H1 (cell line): ENCODE measurements around the gene GHRL. TPM values are rescaled to one million over a fixed set of nuclear protein-coding genes. Genes with fewer than 3 reads are reported as not detected.
A peak's percentile ranks its signal among the peaks of the same experiment; 100 is the strongest.

Source experiments
- CTCF ChIA-PET: fragments of 300-600 bp; sonication (Branson Sonifier 250); formaldehyde crosslinking; loops from one replicate; lab custom pipeline; 2021; ENCODE audit not compliant: partially characterized antibody; lab: Charles Lee
- POLR2A ChIA-PET: fragments of 300-600 bp; sonication (Branson Sonifier 250); formaldehyde crosslinking; loops from one replicate; lab custom pipeline; 2021; ENCODE audit warnings: inconsistent platforms; ENCODE audit not compliant: partially characterized antibody; lab: Charles Lee
- DNase-seq, 2 experiments: peaks; one replicate each; pipeline versions ENCODE4 v3.0.0 to v3.0.0-alpha.2; 2010 to 2022; ENCODE audit warnings: low spot score in 2 of 2, low read depth in 1 of 2, mixed read lengths in 1 of 2
- FAIRE-seq: peaks from 2 replicates; lab custom pipeline; 2011; peaks lifted over from hg19 to GRCh38; lab: Jason Lieb, UNC
- H2AFZ ChIP-seq: 2 replicates; pipeline ENCODE4 v1.8.1; 2012; ENCODE audit warnings: low read length, inconsistent platforms
- H2AK5ac ChIP-seq: 2 replicates; pipeline ENCODE4 v1.6.1; 2013; ENCODE audit warnings: low read depth, low read length
- H2BK120ac ChIP-seq: replicated peaks from 2 replicates; pipeline ENCODE3; 2013; ENCODE audit warnings: low read depth, low read length, inconsistent platforms
- H2BK12ac ChIP-seq: 2 replicates; pipeline ENCODE4 v1.6.1; 2013; ENCODE audit warnings: low read depth, low read length
- H2BK15ac ChIP-seq: 2 replicates; pipeline ENCODE4 v1.6.1; 2013; ENCODE audit warnings: low read length
- H2BK20ac ChIP-seq: 2 replicates; pipeline ENCODE4 v1.6.1; 2013; ENCODE audit warnings: low read length
- H2BK5ac ChIP-seq: 2 replicates; pipeline ENCODE4 v1.6.1; 2013; ENCODE audit warnings: low read depth, low read length
- H3K14ac ChIP-seq: 2 replicates; pipeline ENCODE4 v1.6.1; 2013; ENCODE audit warnings: inconsistent platforms; ENCODE audit not compliant: insufficient read length
- H3K18ac ChIP-seq: 2 replicates; pipeline ENCODE4 v1.6.1; 2013; ENCODE audit warnings: low read length; ENCODE audit errors: extremely low read depth
- H3K23ac ChIP-seq: 2 replicates; pipeline ENCODE4 v1.6.1; 2013; ENCODE audit warnings: inconsistent platforms; ENCODE audit not compliant: insufficient read length
- H3K23me2 ChIP-seq: 2 replicates; pipeline ENCODE4 v1.6.1; 2013; ENCODE audit warnings: low read depth, low read length
- H3K27ac ChIP-seq: 2 replicates; pipeline ENCODE4 v1.6.1; 2011; ENCODE audit warnings: low read depth, low read length, inconsistent platforms
- H3K27me3 ChIP-seq, 4 experiments: replicated peaks in 1 of 4; 1 replicate in 1 of 4; 2 replicates in 3 of 4; pipeline versions ENCODE4 v1.6.1 to v1.8.1; 2011 to 2013; ENCODE audit warnings: low read length in 3 of 4, mild to moderate bottlenecking in 3 of 4, inconsistent platforms in 2 of 4, mixed read lengths in 2 of 4, moderate library complexity in 1 of 4; ENCODE audit not compliant: control insufficient read depth in 3 of 4, insufficient read depth in 3 of 4; ENCODE audit errors: extremely low read depth in 1 of 4
- H3K36me3 ChIP-seq, 4 experiments: 2 replicates each; pipeline versions ENCODE4 v1.6.1 to v1.8.1; 2011 to 2013; ENCODE audit warnings: mild to moderate bottlenecking in 4 of 4, low read length in 3 of 4, moderate library complexity in 2 of 4, control low read depth in 1 of 4, inconsistent platforms in 1 of 4; ENCODE audit not compliant: insufficient read depth in 4 of 4, control insufficient read depth in 2 of 4
- H3K4ac ChIP-seq: replicated peaks from 2 replicates; pipeline ENCODE3; 2013; ENCODE audit warnings: low read length, low read depth, mixed read lengths, inconsistent platforms; ENCODE audit not compliant: insufficient read length
- H3K4me1 ChIP-seq, 4 experiments: replicated peaks in 1 of 4; 1 replicate in 1 of 4; 2 replicates in 3 of 4; pipeline versions ENCODE4 v1.6.1 to v1.8.1; 2011 to 2013; ENCODE audit warnings: low read length in 3 of 4, inconsistent platforms in 2 of 4, mixed read lengths in 1 of 4; ENCODE audit not compliant: insufficient read depth in 4 of 4, control insufficient read depth in 3 of 4
- H3K4me2 ChIP-seq, 2 experiments: 2 replicates each; pipeline versions ENCODE4 v1.6.1 to v1.8.1; 2011 to 2013; ENCODE audit warnings: low read depth in 2 of 2, low read length in 2 of 2, control low read depth in 1 of 2, inconsistent platforms in 1 of 2, mild to moderate bottlenecking in 1 of 2; ENCODE audit not compliant: insufficient read depth in 1 of 2
- H3K4me3 ChIP-seq, 4 experiments: fragments of 200-600, 300-600 bp in 1 of 4; sonication (generic), shearing (Covaris generic), sonication (Bioruptor Twin) in 1 of 4; 2 replicates each; pipeline versions ENCODE4 v1.5.1 to v1.8.1; 2011 to 2016; ENCODE audit warnings: low read length in 4 of 4, low read depth in 3 of 4, control low read depth in 2 of 4, inconsistent platforms in 2 of 4, mild to moderate bottlenecking in 2 of 4, mixed read lengths in 1 of 4, moderate library complexity in 1 of 4; ENCODE audit not compliant: insufficient read depth in 2 of 4; ENCODE audit errors: extremely low read depth in 1 of 4
- H3K56ac ChIP-seq: replicated peaks from 2 replicates; pipeline ENCODE3; 2013; ENCODE audit warnings: low read depth, mild to moderate bottlenecking, mixed read lengths, low read length, inconsistent platforms; ENCODE audit not compliant: insufficient read length
- H3K79me1 ChIP-seq: 2 replicates; pipeline ENCODE4 v1.6.1; 2013; ENCODE audit warnings: low read depth, low read length, control low read depth
- H3K79me2 ChIP-seq, 2 experiments: 2 replicates each; pipeline versions ENCODE4 v1.6.1 to v1.8.1; 2012 to 2013; ENCODE audit warnings: low read length in 2 of 2, mild to moderate bottlenecking in 2 of 2, inconsistent platforms in 1 of 2; ENCODE audit not compliant: insufficient read depth in 2 of 2, control insufficient read depth in 1 of 2
- H3K9ac ChIP-seq, 4 experiments: replicated peaks in 1 of 4; 1 replicate in 1 of 4; 2 replicates in 3 of 4; pipeline versions ENCODE4 v1.6.1 to v1.8.1; 2011 to 2013; ENCODE audit warnings: low read depth in 3 of 4, low read length in 3 of 4, control low read depth in 2 of 4, mild to moderate bottlenecking in 2 of 4, moderate library complexity in 2 of 4, inconsistent platforms in 1 of 4; ENCODE audit errors: extremely low read depth in 1 of 4
- H3K9me3 ChIP-seq, 2 experiments: 2 replicates each; pipeline versions ENCODE4 v1.6.1 to v1.8.1; 2012 to 2013; ENCODE audit warnings: mild to moderate bottlenecking in 2 of 2, moderate library complexity in 2 of 2, control low read depth in 1 of 2, inconsistent platforms in 1 of 2, low read depth in 1 of 2, low read length in 1 of 2, mixed read lengths in 1 of 2; ENCODE audit not compliant: insufficient read depth in 2 of 2
- H4K20me1 ChIP-seq, 2 experiments: replicated peaks in 1 of 2; 2 replicates each; pipeline versions ENCODE3 to v1.8.1; 2011 to 2013; ENCODE audit warnings: inconsistent platforms in 2 of 2, low read length in 2 of 2, mild to moderate bottlenecking in 1 of 2; ENCODE audit not compliant: insufficient read depth in 2 of 2, control insufficient read depth in 1 of 2
- H4K5ac ChIP-seq: 2 replicates; pipeline ENCODE4 v1.6.1; 2013; ENCODE audit warnings: low read length, low read depth, mixed read lengths, inconsistent platforms; ENCODE audit not compliant: insufficient read length
- H4K8ac ChIP-seq: 2 replicates; pipeline ENCODE4 v1.8.0; 2013; ENCODE audit warnings: mild to moderate bottlenecking, moderate library complexity, low read length, inconsistent platforms; ENCODE audit not compliant: insufficient read depth; ENCODE audit errors: extremely low read depth
- H4K91ac ChIP-seq: replicated peaks from 2 replicates; pipeline ENCODE3; 2013; ENCODE audit warnings: low read length, mixed read lengths, inconsistent platforms; ENCODE audit not compliant: insufficient read length
- CBX5 ChIP-seq: fragments of 300-800, 300-1000 bp; sonication (generic); IDR thresholded peaks from 2 replicates; pipeline ENCODE4 v1.7.1; 2016; ENCODE audit warnings: antibody characterized with exemption, low read length, low read depth
- POLR2A ChIP-seq, 2 experiments: IDR thresholded peaks; 1 replicate in 1 of 2; 2 replicates in 1 of 2; pipeline ENCODE4 v1.6.1; 2011; ENCODE audit warnings: low read depth in 2 of 2, low read length in 2 of 2, mild to moderate bottlenecking in 2 of 2; ENCODE audit errors: control extremely low read depth in 1 of 2
- SAP30 ChIP-seq: fragments of 300-600 bp; sonication (generic); IDR thresholded peaks from 2 replicates; pipeline ENCODE4 v1.7.1; 2012; ENCODE audit warnings: low read length, moderate library complexity, mild to moderate bottlenecking, inconsistent platforms; ENCODE audit not compliant: insufficient read depth, insufficient replicate concordance
- SIRT6 ChIP-seq: IDR thresholded peaks from one replicate; pipeline ENCODE4 v1.7.1; 2012; ENCODE audit warnings: low read length, inconsistent platforms
- SIX5 ChIP-seq: IDR thresholded peaks from 2 replicates; pipeline ENCODE4 v1.6.1; 2011; ENCODE audit warnings: mild to moderate bottlenecking, low read depth, low read length
- WGBS, 2 experiments: shearing (Covaris generic) in 1 of 2; methylation state at CpG; one replicate each; pipeline versions ENCODE4 v1.1.6 to v1.1.7; 2013 to 2015; ENCODE audit warnings: low lambda C conversion rate in 2 of 2, mixed read lengths in 2 of 2, inconsistent platforms in 1 of 2, low coverage in 1 of 2, missing lambda C conversion rate in 1 of 2; ENCODE audit not compliant: insufficient replicate concordance in 2 of 2, insufficient coverage in 1 of 2, insufficient read length in 1 of 2; ENCODE audit errors: extremely low coverage in 1 of 2, missing lambda C conversion rate in 1 of 2; 5-methylcytosine and 5-hydroxymethylcytosine counted together
- polyA plus RNA-seq, 7 experiments: library from polyadenylated mRNA; depleted of rRNA in 3 of 7; stranded (reverse) in 5 of 7; unstranded in 2 of 7; fragments of >200 nt in 5 of 7; fragments of 200-250 nt in 2 of 7; gene quantifications; 1 replicate in 5 of 7; 2 replicates in 1 of 7; 4 replicates in 1 of 7; pipeline versions ENCODE4 v1.2.1 to v1.2.3, GENCODE V29; 2011 to 2013; ENCODE audit warnings: missing spikeins in 2 of 7, mixed read lengths in 2 of 7
- total RNA-seq: library from RNA; stranded (reverse); fragmentation: NEBNext Ultra II Directional; extraction: Animal tissue kit (Norgen Biotek cat#: 25700); gene quantifications from 2 replicates; pipeline ENCODE4 v1.2.1, GENCODE V29; 2021
- TF ChIP-seq, protein P1 (sequence below), 3 experiments: IDR thresholded peaks; 1 replicate in 2 of 3; 2 replicates in 1 of 3; pipeline versions ENCODE4 v1.5.1 to v1.6.1; 2011; ENCODE audit warnings: low read length in 3 of 3, mild to moderate bottlenecking in 3 of 3, inconsistent platforms in 2 of 3, low read depth in 1 of 3, moderate library complexity in 1 of 3; ENCODE audit not compliant: insufficient read depth in 1 of 3; ENCODE audit errors: control extremely low read depth in 1 of 3

Gene GHRL
- total and polyA plus RNA-seq, 2 of the 8 experiments (the other 6 are each of a cell fraction or from before 2014, with no cell fraction given) = 0.32 to 0.35 TPM

DNA sequence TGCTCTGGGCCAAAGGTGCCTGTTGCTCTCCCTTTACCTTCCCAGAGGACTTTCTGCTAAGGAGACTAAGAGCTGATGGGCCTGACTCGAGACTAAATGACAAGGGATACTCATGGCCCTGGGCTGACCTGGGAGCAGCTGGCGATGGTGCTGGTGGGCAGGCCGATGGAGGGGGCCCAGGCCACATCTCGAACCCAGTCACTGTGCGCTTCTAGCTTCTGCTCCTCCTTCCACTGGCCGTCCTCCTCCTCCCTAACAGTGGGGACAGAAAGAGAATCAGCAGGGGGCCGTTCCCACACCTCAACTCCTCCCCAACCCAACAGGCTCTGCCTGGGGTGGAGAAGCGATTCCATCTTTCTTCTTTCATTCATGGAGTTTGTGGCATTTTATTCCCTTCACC lies 12.2 kb upstream of the GHRL start:
- Histone ChIP-seq H3K79me2 (no peaks in the 10 kb centered on the region), H2AFZ (no peak overlapping the region), H3K27me3 (no peaks in the 10 kb centered on the region), H3K4me2 (no peak overlapping the region), H4K5ac (no peak overlapping the region), H3K56ac (no peak overlapping the region), H2BK15ac (no peak overlapping the region), H2AK5ac (no peak overlapping the region), H3K14ac (no peak overlapping the region), H2BK5ac (no peak overlapping the region), H3K9ac (no peak overlapping the region), H3K18ac (no peak overlapping the region), H4K20me1 (peaks cover 5 to 7% of the 10 kb centered on the region in 2 experiments), H3K36me3 (peaks cover 16 to 67% (median 49%) of the 10 kb centered on the region in 4 experiments), H3K4me1 (no peaks in the 10 kb centered on the region), H3K79me1 (no peaks in the 10 kb centered on the region; the same call in 1 of the 2 replicates), H3K23me2 (no peaks in the 10 kb centered on the region), H3K27ac (no peak overlapping the region), H4K8ac (no peak overlapping the region; the same call in 1 of the 2 replicates), H3K4me3 (no peak overlapping the region), H3K4ac (no peak overlapping the region), H4K91ac (no peak overlapping the region), H3K23ac (no peak overlapping the region), H2BK20ac (no peak overlapping the region), H2BK120ac (no peak overlapping the region), H3K9me3 (no peaks in the 10 kb centered on the region), H2BK12ac (no peak overlapping the region)
- DNase-seq (no peak), FAIRE-seq (no peak)
- WGBS, 2 experiments = 88% methylated on average over 5 of the region's 8 CpGs; no CpG with 5 or more reads in 1 of the 2 experiments
- 0 out of 3 replicates have a peak, but pooled peaks of 1 of the 2 experiments have one; percentile 14 for TF ChIP-seq POLR2A (IDR thresholded peaks at IDR 0.05; ENCODE audit: control extremely low read depth in 1 of 2, low read depth in 2 of 2, low read length in 2 of 2)
- TF ChIP-seq SIRT6 = no peak
- no peak for TF ChIP-seq SIX5
- no peak for TF ChIP-seq CBX5
- TF ChIP-seq, protein P1, sequence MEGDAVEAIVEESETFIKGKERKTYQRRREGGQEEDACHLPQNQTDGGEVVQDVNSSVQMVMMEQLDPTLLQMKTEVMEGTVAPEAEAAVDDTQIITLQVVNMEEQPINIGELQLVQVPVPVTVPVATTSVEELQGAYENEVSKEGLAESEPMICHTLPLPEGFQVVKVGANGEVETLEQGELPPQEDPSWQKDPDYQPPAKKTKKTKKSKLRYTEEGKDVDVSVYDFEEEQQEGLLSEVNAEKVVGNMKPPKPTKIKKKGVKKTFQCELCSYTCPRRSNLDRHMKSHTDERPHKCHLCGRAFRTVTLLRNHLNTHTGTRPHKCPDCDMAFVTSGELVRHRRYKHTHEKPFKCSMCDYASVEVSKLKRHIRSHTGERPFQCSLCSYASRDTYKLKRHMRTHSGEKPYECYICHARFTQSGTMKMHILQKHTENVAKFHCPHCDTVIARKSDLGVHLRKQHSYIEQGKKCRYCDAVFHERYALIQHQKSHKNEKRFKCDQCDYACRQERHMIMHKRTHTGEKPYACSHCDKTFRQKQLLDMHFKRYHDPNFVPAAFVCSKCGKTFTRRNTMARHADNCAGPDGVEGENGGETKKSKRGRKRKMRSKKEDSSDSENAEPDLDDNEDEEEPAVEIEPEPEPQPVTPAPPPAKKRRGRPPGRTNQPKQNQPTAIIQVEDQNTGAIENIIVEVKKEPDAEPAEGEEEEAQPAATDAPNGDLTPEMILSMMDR (IDR thresholded peaks at IDR 0.05; ENCODE audit: control extremely low read depth in 1 of 3, insufficient read depth in 1 of 3, low read depth in 1 of 3, low read length in 3 of 3) = no peak
- no peak for TF ChIP-seq SAP30
- ChIA-PET POLR2A (interaction anchor here (0.8 to 1.9 kb wide), 7 partner anchors 9 to 111 kb away, joined by 3 to 7 read pairs (median 6); partner anchors contain the start of genes GHRL and SEC13), CTCF (interaction anchor here (1.0 to 1.5 kb wide), 4 partner anchors 18 to 41 kb away, joined by 3 to 8 read pairs (median 4); no protein-coding TSS in a partner anchor)
